ENCODE results near the gene LPIN2. TPM values are rescaled to one million over a fixed set of nuclear protein-coding genes. Genes with fewer than 3 reads are reported as not detected.

The LPIN2 gene
- total and polyA plus RNA-seq, 7 experiments from 2014 or later, result 58.8 to 133 (median 73.1) TPM

GRCh38 chr18:3040173-3040572, 27.2 kb upstream of the LPIN2 start:
- H3K4me3 ChIP-seq (ENCODE audit: low read length), result no peak overlapping the region
- Mint-ChIP-seq H3K27me3 (no peaks in the 10 kb centered on the region), H3K9me3 (peaks cover 0 to 1% (median 0%) of the 10 kb centered on the region in 11 donors), H3K36me3 (no peaks in the 10 kb centered on the region), H3K4me1 (peaks cover 6 to 38% (median 17%) of the 10 kb centered on the region in 7 donors), H3K4me3 (no peak overlapping the region), H3K27ac (peak overlapping the region in 2 of 9 donors; percentile 1 to 5)
- H3K27ac ChIP-seq (ENCODE audit: low read depth, low read length), result no peak overlapping the region
- H3K36me3 ChIP-seq (ENCODE audit: control insufficient read depth in 2 of 3, insufficient read depth in 3 of 3, low read length in 3 of 3), result no peaks in the 10 kb centered on the region
- no peaks in the 10 kb centered on the region for H3K9me3 ChIP-seq (ENCODE audit: control insufficient read depth in 2 of 3, low read length in 3 of 3)
- DNase-seq, result no peak
- no peaks in the 10 kb centered on the region for H3K27me3 ChIP-seq (ENCODE audit: control insufficient read depth in 2 of 2, insufficient read depth in 2 of 2, low read length in 2 of 2)
- intact Hi-C loops (cut with micrococcal nuclease), result no loop called here
- H3K4me1 ChIP-seq (ENCODE audit: control insufficient read depth in 2 of 2, insufficient read depth in 2 of 2, low read length in 2 of 2), result peaks cover 0 to 4% of the 10 kb centered on the region in 2 donors
- CTCF ChIA-PET, result interaction anchor here (0.7 kb wide), 1 partner anchor 57 kb away, joined by 3 read pairs; no protein-coding TSS in a partner anchor
- POLR2A ChIA-PET, result interaction anchor here (0.6 to 1.6 kb wide), 4 partner anchors 16 to 449 kb away, joined by 3 to 4 read pairs (median 3); no protein-coding TSS in a partner anchor
- ATAC-seq, result no peak

- Mint-ChIP-seq H3K9me3 (peaks cover 0 to 1% (median 0%) of the 10 kb centered on the region in 11 donors), H3K27me3 (no peaks in the 10 kb centered on the region), H3K4me3 (peak overlapping the region in 1 of 10 donors; percentile 28), H3K36me3 (no peaks in the 10 kb centered on the region), H3K27ac (peak overlapping the region in 4 of 9 donors; percentile 12 to 79 (median 30)), H3K4me1 (peaks cover 1 to 36% (median 10%) of the 10 kb centered on the region in 7 donors)
- no peaks in the 10 kb centered on the region for H3K36me3 ChIP-seq (ENCODE audit: control insufficient read depth in 2 of 3, insufficient read depth in 3 of 3, low read length in 3 of 3)
- ATAC-seq, result peak; percentile 77
- ChIA-PET POLR2A (interaction anchor here (1.4 kb wide), 2 partner anchors 9 to 23 kb away, joined by 3 to 5 read pairs; no protein-coding TSS in a partner anchor), CTCF (no interaction called here)
- H3K27me3 ChIP-seq (ENCODE audit: control insufficient read depth in 2 of 2, insufficient read depth in 2 of 2, low read length in 2 of 2), result no peaks in the 10 kb centered on the region
- DNase-seq, result no peak
- intact Hi-C loops (cut with micrococcal nuclease), result loop anchor here in 1 of 2 donors (1.0 kb wide), 2 partner anchors 22 to 24 kb away; partner anchors contain the start of gene LPIN2
- no peak overlapping the region for H3K4me3 ChIP-seq (ENCODE audit: low read length)
- no peaks in the 10 kb centered on the region for H3K9me3 ChIP-seq (ENCODE audit: control insufficient read depth in 2 of 3, low read length in 3 of 3)
- H3K27ac ChIP-seq (ENCODE audit: low read depth, low read length), result no peak overlapping the region
- H3K4me1 ChIP-seq (ENCODE audit: control insufficient read depth in 2 of 2, insufficient read depth in 2 of 2, low read length in 2 of 2), result peaks cover 0 to 4% of the 10 kb centered on the region in 2 donors
Measured at GRCh38 chr18:3037423-3037915, 24.5 kb upstream of the LPIN2 start.

GRCh38 chr18:3036108-3036507, 23.2 kb upstream of the LPIN2 start:
- peaks cover 3 to 35% (median 12%) of the 10 kb centered on the region in 7 donors for H3K4me1 Mint-ChIP-seq
- ChIA-PET POLR2A (interaction anchor here (1.4 kb wide), 1 partner anchor 25 kb away, joined by 5 read pairs; no protein-coding TSS in a partner anchor), CTCF (no interaction called here)
- Histone ChIP-seq H3K4me3 (ENCODE audit: low read length) (no peak overlapping the region), H3K4me1 (ENCODE audit: control insufficient read depth in 2 of 2, insufficient read depth in 2 of 2, low read length in 2 of 2) (peaks cover 0 to 4% of the 10 kb centered on the region in 2 donors), H3K9me3 (ENCODE audit: control insufficient read depth in 2 of 3, low read length in 3 of 3) (no peaks in the 10 kb centered on the region), H3K27me3 (ENCODE audit: control insufficient read depth in 2 of 2, insufficient read depth in 2 of 2, low read length in 2 of 2) (no peaks in the 10 kb centered on the region), H3K36me3 (ENCODE audit: control insufficient read depth in 2 of 3, insufficient read depth in 3 of 3, low read length in 3 of 3) (no peaks in the 10 kb centered on the region), H3K27ac (ENCODE audit: low read depth, low read length) (no peak overlapping the region)
- intact Hi-C loops (cut with micrococcal nuclease), result no loop called here
- ATAC-seq (no peak), DNase-seq (no peak)
- H3K4me3 Mint-ChIP-seq, result no peak overlapping the region
- H3K9me3 Mint-ChIP-seq, result peaks cover 0 to 1% (median 0%) of the 10 kb centered on the region in 11 donors
- no peaks in the 10 kb centered on the region for H3K27me3 Mint-ChIP-seq
- H3K36me3 Mint-ChIP-seq, result no peaks in the 10 kb centered on the region
- H3K27ac Mint-ChIP-seq, result peak overlapping the region in 1 of 9 donors; percentile 28

GRCh38 chr18:3035635-3036034, 22.7 kb upstream of the LPIN2 start:
- POLR2A ChIA-PET, result no interaction called here
- peak overlapping the region in 2 of 9 donors; percentile 26 to 28 for H3K27ac Mint-ChIP-seq
- no peak overlapping the region for H3K4me3 ChIP-seq (ENCODE audit: low read length)
- H3K27me3 Mint-ChIP-seq, result no peaks in the 10 kb centered on the region
- peaks cover 3 to 36% (median 12%) of the 10 kb centered on the region in 7 donors for H3K4me1 Mint-ChIP-seq
- no peaks in the 10 kb centered on the region for H3K36me3 ChIP-seq (ENCODE audit: control insufficient read depth in 2 of 3, insufficient read depth in 3 of 3, low read length in 3 of 3)
- H3K9me3 ChIP-seq (ENCODE audit: control insufficient read depth in 2 of 3, low read length in 3 of 3), result no peaks in the 10 kb centered on the region
- DNase-seq (no peak), ATAC-seq (no peak)
- H3K9me3 Mint-ChIP-seq, result peaks cover 0 to 1% (median 0%) of the 10 kb centered on the region in 11 donors
- no peaks in the 10 kb centered on the region for H3K27me3 ChIP-seq (ENCODE audit: control insufficient read depth in 2 of 2, insufficient read depth in 2 of 2, low read length in 2 of 2)
- peaks cover 0 to 4% of the 10 kb centered on the region in 2 donors for H3K4me1 ChIP-seq (ENCODE audit: control insufficient read depth in 2 of 2, insufficient read depth in 2 of 2, low read length in 2 of 2)
- no peak overlapping the region for H3K4me3 Mint-ChIP-seq
- CTCF ChIA-PET, result interaction anchor here (0.6 kb wide), 1 partner anchor 72 kb away, joined by 3 read pairs; no protein-coding TSS in a partner anchor
- H3K36me3 Mint-ChIP-seq, result no peaks in the 10 kb centered on the region
- intact Hi-C loops (cut with micrococcal nuclease), result no loop called here
- no peak overlapping the region for H3K27ac ChIP-seq (ENCODE audit: low read depth, low read length)

- Mint-ChIP-seq H3K4me1 (peaks cover 4 to 25% (median 13%) of the 10 kb centered on the region in 7 donors), H3K4me3 (no peak overlapping the region), H3K36me3 (no peaks in the 10 kb centered on the region), H3K27me3 (no peaks in the 10 kb centered on the region), H3K9me3 (no peaks in the 10 kb centered on the region), H3K27ac (no peak overlapping the region)
- DNase-seq (no peak), ATAC-seq (no peak)
- H3K27ac ChIP-seq (ENCODE audit: low read depth, low read length), result no peak overlapping the region
- intact Hi-C loops (cut with micrococcal nuclease), result no loop called here
- no peaks in the 10 kb centered on the region for H3K9me3 ChIP-seq (ENCODE audit: control insufficient read depth in 2 of 3, low read length in 3 of 3)
- peaks cover 0 to 4% of the 10 kb centered on the region in 2 donors for H3K4me1 ChIP-seq (ENCODE audit: control insufficient read depth in 2 of 2, insufficient read depth in 2 of 2, low read length in 2 of 2)
- POLR2A ChIA-PET, result no interaction called here
- no peaks in the 10 kb centered on the region for H3K36me3 ChIP-seq (ENCODE audit: control insufficient read depth in 2 of 3, insufficient read depth in 3 of 3, low read length in 3 of 3)
- no peaks in the 10 kb centered on the region for H3K27me3 ChIP-seq (ENCODE audit: control insufficient read depth in 2 of 2, insufficient read depth in 2 of 2, low read length in 2 of 2)
- CTCF ChIA-PET, result no interaction called here
- H3K4me3 ChIP-seq (ENCODE audit: low read length), result no peak overlapping the region
Measured at GRCh38 chr18:3032721-3033120, 19.8 kb upstream of the LPIN2 start.

GRCh38 chr18:3029215-3029952, 16.4 kb upstream of the LPIN2 start:
- H3K9me3 Mint-ChIP-seq, result no peaks in the 10 kb centered on the region
- peaks cover 0 to 15% (median 8%) of the 10 kb centered on the region in 7 donors for H3K4me1 Mint-ChIP-seq
- no peak for ATAC-seq
- intact Hi-C loops (cut with micrococcal nuclease), result no loop called here
- no peak for DNase-seq
- Histone ChIP-seq H3K9me3 (ENCODE audit: control insufficient read depth in 2 of 3, low read length in 3 of 3) (no peaks in the 10 kb centered on the region), H3K27me3 (ENCODE audit: control insufficient read depth in 2 of 2, insufficient read depth in 2 of 2, low read length in 2 of 2) (no peaks in the 10 kb centered on the region), H3K36me3 (ENCODE audit: control insufficient read depth in 2 of 3, insufficient read depth in 3 of 3, low read length in 3 of 3) (no peaks in the 10 kb centered on the region), H3K4me1 (ENCODE audit: control insufficient read depth in 2 of 2, insufficient read depth in 2 of 2, low read length in 2 of 2) (no peaks in the 10 kb centered on the region), H3K4me3 (ENCODE audit: low read length) (no peak overlapping the region), H3K27ac (ENCODE audit: low read depth, low read length) (no peak overlapping the region)
- no peaks in the 10 kb centered on the region for H3K36me3 Mint-ChIP-seq
- peak overlapping the region in 1 of 9 donors; percentile 51 for H3K27ac Mint-ChIP-seq
- ChIA-PET POLR2A (interaction anchor here (1.6 kb wide), 1 partner anchor 9 kb away, joined by 3 read pairs; no protein-coding TSS in a partner anchor), CTCF (interaction anchor here (1.6 kb wide), 1 partner anchor 33 kb away, joined by 3 read pairs; no protein-coding TSS in a partner anchor)
- H3K27me3 Mint-ChIP-seq, result no peaks in the 10 kb centered on the region
- peak overlapping the region in 1 of 10 donors; percentile 3 for H3K4me3 Mint-ChIP-seq

All from naive thymus-derived CD4-positive, alpha-beta T cell (primary cell).